Activated CD8-positive, alpha-beta memory T cell treated with anti-CD3 and anti-CD28 coated beads, Interleukin-2, amount 50 U/mL, for 48 hours (primary cell): Measurements from ENCODE around the gene SPINK4.

Source experiments
- DNase-seq: peaks from one replicate; pipeline ENCODE4 v3.0.0-alpha.2; 2020

SPINK4 gene

DNA sequence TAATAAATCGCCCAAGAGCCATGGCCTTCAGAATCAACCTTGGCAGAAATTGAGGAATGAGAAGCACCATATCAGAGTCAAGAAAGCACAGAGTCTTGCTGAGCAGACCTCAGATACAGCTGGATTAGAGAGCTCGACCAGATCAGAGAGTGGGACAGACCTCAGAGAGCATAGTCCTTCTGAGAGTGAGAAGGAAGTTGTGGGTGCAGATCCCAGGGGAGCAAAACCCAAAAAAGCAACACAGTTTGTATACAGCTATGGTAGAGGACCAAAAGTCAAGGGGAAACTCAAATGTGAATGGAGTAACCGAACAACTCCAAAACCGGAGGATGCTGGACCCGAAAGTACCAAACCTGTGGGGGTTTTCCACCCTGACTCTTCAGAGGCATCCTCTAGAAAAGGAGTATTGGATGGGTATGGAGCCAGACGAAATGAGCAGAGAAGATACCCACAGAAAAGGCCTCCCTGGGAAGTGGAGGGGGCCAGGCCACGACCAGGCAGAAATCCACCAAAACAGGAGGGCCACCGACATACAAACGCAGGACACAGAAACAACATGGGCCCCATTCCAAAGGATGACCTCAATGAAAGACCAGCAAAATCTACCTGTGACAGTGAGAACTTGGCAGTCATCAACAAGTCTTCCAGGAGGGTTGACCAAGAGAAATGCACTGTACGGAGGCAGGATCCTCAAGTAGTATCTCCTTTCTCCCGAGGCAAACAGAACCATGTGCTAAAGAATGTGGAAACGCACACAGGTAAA, 54.9 kb downstream of the SPINK4 start:
- DNase-seq: no peak

DNA sequence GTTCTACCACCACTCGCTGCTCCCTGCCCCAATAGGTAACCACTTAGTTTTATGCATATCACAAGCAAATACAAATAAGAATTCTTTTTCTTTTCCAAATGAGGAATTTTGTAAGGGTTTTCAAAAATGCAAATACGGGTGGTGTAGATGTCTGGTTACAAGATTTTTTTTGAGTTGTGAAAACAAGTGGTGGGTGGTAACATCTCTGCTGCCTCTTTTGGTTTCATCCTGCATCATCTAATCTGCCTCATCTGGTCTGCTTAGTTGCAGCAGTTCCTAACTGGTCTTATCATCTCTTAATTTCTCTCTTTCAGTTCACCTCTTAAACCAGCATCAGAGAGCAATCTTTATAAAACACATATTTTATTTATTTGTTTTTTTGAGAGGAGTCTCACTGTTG, 55.6 kb downstream of the SPINK4 start:
- no peak for DNase-seq

DNA sequence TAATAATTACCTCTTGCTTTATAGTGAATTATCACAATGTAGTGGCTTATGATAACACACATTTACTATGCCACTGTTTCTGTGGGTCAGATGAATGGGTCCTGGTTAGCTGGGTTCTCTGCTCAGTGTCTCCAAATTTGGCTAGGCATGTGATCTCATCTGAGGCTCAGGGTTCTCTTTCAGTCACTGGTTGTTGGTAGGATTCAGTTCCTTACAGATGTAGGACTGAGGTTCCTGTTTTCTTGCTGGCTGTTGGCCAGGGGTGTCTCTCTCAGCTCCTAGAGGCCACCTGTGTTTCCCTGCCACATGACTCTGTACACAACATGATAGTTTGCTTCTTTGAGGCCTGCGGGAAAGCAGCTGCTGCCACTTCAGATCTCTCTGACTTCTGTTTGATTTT, 57.5 kb downstream of the SPINK4 start:
- no peak for DNase-seq
